PFSK-1 (cell line): ENCODE measurements around the gene MBD5.

Experiments
- POLR2AphosphoS5 ChIP-seq: IDR thresholded peaks from 2 replicates; pipeline ENCODE4 v1.6.1; 2012; ENCODE audit warnings: low read depth, mild to moderate bottlenecking, control low read depth, low read length, moderate library complexity
- TAF1 ChIP-seq: IDR thresholded peaks from 2 replicates; pipeline ENCODE4 v1.6.1; 2012; ENCODE audit warnings: low read length, control low read depth, borderline replicate concordance; ENCODE audit not compliant: insufficient read depth

- TF ChIP-seq POLR2AphosphoS5 (no peak), TAF1 (no peak)
These were observed 24.1 kb upstream of the MBD5 start for GRCh38 chr2:147996828-147997227.
